ENCODE data around the gene SETD2.

GRCh38 chr3:46976326-46977190 is 187.4 kb downstream of the SETD2 start, which contains the start of gene CCDC12:
- peak in 2 of 4 experiments; percentile 19 to 27 for TF ChIP-seq CTCF (IDR thresholded peaks at IDR 0.05)
- peak; percentile 29 to 83 for TF ChIP-seq POLR2A (IDR thresholded peaks at IDR 0.05)

All from uterus (tissue), 2 donors.